ENCODE data around the gene ADARB2.

GRCh38 chr10:1539216-1539615 is 198.1 kb downstream of the ADARB2 start:
- no peak for TF ChIP-seq POLR2A (IDR thresholded peaks at IDR 0.05)
- no peak for TF ChIP-seq CTCF (IDR thresholded peaks at IDR 0.05)
- no peak for TF ChIP-seq EP300 (IDR thresholded peaks at IDR 0.05)

Measured in suprapubic skin (tissue), 3 donors.